ENCODE measurements around the gene FAM120A.

Gene FAM120A

DNA sequence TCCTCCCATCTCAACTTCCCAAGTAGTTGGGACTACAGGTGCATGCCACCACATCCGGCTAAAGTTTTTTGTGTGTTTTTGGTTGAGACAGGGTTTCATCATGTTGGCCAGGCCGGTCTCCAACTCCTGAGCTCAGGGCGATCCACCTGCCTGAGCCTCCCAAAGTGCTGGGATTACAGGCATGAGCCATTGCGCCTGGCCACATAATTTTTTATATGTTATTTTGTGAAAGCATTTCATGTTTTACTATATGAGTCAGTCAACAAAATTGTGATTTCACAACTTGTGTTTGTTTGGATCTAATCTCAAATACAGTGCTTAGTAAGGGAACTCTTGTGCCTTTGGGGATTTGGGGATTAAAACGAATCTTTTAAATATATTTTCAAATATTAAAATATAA, 21.9 kb downstream of the FAM120A start:
- no peak for DNase-seq (ENCODE audit: low spot score)

DNA sequence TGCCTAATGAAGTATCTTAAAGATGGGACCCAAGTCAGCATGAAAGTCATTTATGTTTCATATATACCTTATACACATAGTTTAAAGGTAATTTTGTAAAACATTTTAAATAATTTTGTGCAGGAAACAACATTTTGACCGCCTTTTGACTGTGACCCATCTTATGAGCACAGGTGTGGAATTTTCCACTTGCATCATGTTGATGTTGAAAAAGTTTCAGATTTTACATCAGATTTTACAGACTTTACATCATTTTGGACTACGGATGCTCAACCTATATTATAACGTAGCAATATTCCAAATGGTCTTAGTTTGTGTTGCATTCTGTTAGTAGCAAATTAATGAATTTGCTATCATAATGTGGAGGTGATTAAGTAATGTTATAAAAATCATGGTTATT, 23.6 kb downstream of the FAM120A start:
- DNase-seq (ENCODE audit: low spot score): no peak

DNA sequence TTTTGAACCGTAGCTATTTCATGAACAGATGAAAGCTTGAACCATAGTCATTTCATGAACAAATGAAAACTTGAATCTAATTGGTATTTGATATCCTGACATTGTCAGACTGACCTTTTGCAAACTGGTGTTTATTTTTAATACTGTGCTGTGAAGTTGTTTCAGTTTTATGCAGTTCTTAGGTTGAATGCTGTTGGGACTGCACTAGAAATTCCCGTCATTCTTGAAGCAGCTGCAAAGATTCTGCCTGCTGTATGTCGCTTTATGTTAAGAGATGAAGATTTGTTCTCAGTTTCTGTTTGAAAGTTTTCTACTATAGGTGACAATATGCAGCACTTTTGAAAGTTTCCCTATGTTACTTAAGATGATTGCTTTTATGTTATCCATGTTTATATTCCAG, 24.4 kb downstream of the FAM120A start:
- no peak for DNase-seq (ENCODE audit: low spot score)

DNA sequence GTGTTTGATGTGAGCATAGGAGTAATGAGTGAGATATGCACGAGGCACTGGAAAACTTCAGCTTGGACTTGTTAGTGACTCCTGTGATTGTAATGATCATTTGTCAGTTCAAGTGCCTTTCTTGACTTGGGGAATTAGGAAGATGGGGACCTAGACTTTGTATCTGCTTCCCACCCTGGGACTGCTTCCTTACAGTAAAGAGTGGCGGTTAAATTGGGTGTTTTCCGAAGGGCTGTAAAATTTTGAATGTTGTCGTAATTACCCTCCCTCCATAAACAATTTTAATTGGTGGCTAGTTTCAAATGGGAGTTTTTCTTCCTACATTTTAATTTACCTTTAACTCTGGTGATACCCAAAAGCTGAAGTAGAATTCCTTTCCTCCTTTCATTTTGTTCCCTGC, 25.4 kb downstream of the FAM120A start:
- DNase-seq (ENCODE audit: low spot score): no peak

DNA sequence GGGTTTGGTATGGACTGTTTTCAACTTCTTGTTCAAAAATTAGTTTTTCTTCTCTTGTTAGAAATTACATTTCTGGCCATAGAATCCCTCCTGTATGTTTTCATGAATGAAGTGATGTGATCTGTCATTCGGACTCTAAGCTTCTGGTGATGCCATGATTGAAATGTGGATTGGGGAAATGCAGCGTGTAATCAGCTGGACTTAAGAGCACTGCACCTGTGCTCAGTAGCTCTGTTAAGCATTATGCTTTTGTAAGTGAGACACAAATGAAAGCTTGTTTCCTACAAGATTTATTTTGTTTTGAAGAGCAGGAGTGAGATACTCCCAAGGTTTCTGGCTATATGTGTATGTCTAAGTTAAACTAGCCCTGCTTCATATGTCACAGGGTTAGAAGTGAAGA, 25.9 kb downstream of the FAM120A start:
- DNase-seq (ENCODE audit: low spot score): no peak

DNA sequence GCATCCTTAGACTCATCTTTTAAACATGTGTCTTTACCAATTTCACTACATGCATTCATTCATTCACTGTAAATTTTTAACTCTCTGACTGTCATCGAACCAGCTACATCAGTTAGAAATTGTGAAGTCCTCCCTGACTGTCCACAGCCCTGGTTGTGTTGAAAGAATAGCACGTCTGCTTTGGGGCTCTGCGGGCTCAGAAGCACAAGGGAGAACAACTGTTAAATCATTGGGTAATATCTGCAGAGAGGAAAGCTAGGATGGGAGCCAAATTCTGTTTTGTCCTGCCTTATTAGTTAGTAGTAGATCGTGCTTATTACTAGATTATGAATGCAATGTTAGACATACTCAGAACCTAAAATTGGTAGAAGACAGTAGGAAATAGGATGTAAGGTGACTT, 28.2 kb downstream of the FAM120A start:
- DNase-seq (ENCODE audit: low spot score): no peak

DNA sequence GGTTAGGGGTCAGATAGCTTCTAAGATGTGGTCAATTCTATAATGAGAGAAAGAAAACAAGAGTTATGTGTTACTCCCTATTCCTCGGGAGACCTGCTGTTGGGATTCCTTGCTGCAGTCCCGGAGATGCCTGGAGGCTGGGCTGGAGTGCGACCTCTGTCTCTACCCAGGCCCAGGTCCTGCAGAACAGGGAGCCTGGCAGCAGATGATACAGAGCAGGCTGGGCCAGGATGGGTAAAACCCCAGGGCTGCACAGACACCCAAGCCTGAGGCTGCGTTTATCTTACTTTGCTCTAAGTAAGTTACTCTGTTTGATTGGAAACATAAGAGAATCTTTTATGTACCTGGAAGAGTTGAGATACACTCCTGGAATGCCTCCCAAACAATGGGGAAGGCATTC, 28.8 kb downstream of the FAM120A start:
- no peak for DNase-seq (ENCODE audit: low spot score)

DNA sequence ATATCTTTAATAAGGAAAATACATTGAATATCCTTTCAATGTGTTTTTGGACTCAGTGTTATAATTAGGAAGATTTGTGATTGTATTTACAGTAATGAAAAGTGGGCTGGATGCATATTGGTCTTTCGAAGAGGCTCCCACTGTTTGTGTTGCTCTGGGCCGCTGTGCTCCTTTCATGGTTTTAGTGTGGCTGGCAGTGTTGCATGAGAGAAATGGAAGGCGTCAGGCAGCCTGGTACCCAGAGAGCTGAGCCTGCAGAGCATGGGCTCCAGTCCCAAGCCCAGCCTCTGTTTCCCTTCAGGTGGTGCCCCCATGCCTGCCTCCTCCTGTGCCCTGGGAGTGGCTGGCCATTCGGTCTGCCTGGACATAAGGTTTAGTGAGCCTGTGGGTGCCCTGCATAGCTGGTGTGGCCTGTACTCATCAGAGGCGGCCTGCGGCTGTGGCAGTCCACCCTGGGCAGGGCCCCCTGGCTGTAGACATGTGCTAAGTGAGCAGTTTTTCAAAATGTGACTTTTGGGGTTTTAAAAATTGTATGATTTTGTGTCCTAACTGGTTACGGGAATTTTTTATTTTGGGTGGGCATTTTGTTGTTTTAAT, 29.3 kb downstream of the FAM120A start:
- DNase-seq (ENCODE audit: low spot score): no peak

DNA sequence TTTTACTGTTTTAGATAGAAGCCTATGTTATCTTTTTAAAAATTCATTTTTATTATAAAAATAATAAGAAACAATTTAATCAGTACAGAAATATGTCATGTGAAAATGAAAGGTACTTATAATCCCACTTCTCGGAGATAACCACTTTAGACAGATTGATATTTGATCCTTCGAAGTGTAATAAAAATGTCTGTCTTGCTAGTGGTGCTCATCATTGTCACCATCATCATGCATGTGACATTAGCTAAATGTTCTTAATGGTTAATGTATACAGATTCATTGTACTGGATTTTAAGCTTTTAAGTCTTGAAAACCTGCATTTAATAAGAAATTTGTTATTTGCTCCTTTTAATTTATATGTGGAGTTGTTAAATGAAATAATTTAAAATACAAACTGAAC, 32.0 kb downstream of the FAM120A start:
- DNase-seq (ENCODE audit: low spot score): no peak

DNA sequence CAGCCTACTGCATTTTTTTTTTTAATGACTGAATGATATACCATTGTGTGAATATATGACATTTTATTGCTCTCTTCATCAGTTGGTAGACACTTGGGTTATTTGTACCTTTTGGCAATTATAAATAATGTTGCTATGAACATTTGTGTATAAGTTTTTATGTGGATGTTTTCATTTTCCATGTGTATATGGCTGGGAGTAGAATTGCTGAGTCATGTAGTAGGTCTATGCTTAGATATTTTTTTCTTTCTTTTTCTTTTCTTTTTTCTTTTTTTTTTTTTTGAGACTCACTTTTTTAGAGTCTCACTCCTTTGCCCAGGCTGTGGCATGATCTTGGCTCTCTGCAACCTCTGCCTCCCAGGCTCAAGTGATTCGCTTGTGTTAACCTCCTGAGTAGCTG, 34.8 kb downstream of the FAM120A start:
- DNase-seq (ENCODE audit: low spot score): no peak

DNA sequence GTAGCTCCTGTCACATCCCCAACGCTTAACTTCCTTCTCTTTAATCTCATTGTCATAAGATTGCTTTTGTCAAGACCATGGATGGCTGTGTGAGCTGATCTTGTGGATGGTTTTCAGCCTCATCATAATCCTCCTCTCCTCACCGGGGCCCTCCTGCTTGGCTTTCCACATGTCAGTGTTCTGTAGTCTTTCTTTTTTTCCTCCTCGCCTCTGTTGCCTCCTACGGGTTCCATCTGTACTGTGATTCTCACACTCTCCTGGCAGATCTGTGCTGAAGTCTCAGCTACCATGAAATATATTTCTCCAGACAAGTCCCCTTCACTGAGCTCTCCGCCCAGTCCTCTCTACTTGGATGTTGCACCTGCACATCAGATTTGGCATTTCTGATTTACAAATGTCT, 36.8 kb downstream of the FAM120A start:
- DNase-seq (ENCODE audit: low spot score): no peak

DNA sequence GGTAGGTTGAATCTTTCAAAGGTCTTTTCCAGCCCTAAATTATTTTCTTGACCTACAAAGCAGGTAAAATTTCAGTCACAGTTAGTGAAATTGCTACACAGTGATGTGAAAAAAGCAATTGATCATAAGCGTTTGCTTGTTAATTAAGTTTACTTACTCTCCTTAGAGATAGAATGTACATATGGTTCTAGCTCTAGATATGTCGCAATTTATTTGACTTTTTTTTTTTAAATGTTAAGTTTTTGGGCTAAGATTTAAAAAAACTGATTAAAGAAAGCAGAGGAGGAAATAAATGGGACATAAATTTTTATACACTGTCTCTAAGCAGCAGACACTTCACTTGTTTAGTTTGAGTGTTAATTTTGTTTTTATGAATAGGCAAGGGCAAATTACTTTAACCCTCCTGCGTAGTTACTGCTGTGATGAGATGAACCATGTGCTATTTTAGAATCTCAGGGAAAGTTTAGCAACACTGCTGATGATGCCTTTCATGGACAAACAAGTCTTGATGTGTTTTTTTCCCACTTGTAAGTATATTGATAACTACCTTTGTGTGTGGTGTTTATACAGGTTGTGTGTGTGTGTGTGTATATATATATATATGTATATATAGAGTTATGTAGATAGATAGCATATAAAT, 40.2 kb downstream of the FAM120A start:
- DNase-seq (ENCODE audit: low spot score): no peak

DNA sequence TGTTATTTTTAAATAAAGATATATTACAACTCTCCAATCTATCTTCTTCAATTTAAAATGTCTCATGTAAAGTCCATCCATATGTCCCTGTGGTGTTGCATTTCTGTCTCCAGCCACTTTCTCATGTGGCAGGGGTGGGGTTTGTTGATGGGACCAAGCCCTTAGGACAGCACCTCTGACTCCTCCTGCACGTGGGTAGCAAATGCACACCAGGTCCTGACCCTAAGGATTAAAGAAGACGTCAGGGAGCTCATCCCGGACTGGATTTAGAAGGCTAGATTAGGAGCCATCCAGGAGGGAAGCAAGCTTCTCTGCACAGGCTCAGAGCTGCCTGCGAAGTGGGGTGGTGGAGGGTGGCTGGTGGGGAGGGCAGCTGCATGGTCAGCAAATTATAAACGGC, 40.8 kb downstream of the FAM120A start:
- no peak for DNase-seq (ENCODE audit: low spot score)

DNA sequence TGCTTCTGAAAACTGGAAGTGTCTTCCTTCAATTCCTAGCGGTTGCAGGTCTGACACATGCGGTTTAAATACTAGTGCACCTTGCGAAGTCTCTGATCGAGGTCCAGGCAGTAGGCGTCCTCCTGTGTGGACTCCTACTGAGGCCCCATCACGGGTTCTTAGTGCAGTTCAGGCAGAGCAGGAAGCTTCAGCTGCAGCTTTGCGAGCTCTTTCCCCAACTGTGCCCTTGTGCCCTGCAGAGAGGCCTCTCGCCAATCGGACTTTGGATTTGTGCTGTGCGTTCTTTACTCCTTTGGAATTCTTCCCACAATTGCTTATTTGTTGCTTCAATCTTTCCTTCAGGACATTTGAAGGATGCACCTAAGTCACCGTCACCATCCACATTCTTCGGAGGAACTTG, 42.5 kb downstream of the FAM120A start:
- no peak for DNase-seq (ENCODE audit: low spot score)

DNA sequence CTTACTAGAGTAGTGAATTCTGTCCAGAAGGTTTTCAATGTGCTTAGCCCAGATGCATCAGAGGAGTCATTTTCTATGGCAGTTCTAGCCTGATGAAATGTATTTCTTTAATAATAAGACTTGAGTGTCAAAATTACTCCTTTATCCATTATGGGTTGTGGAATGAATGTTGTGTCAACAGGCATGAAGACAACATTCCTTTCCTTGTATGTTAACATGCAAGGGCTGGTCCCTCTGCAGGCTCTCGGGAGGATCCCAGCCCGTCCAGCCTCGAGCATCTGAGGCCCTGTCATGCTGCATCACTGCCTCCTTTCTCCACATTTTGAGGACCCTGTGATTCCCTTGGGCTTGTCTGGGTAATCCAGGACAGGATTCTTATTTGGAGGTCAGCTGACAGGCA, 44.8 kb downstream of the FAM120A start:
- no peak for DNase-seq (ENCODE audit: low spot score)

DNA sequence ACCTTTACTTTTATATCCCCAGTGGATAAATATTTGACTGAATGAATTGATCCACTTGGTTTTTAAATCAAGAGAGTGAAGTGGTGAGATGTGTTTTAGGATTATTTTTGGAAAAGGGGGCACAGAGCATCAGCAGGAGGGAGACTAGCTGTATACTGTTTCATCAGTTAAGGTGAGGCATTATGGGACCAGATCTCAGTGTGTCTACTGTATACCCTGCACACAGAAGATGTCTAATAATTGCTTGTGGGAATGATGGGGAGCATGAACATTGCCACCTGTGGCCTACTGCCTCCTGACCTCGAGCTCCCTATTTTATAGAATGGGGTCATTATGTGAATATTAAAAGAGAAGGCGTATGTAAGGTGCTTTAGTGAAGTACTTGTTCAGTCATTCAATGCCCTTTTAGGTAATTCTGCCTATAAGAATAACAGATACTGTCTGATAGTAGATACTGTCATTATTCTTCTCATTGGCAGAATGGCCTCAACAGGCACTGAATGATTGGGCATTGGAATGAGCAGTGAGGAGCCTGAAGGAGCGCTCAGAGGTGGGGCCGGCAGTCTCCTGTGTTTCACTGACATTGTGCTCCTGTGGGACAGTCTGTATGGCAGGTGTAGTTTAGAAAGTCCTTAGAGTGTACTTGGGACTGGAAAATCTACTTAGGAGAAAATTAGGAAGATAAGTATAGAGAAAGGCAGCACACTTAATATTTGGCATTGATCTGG, 49.2 kb downstream of the FAM120A start:
- DNase-seq (ENCODE audit: low spot score): no peak

DNA sequence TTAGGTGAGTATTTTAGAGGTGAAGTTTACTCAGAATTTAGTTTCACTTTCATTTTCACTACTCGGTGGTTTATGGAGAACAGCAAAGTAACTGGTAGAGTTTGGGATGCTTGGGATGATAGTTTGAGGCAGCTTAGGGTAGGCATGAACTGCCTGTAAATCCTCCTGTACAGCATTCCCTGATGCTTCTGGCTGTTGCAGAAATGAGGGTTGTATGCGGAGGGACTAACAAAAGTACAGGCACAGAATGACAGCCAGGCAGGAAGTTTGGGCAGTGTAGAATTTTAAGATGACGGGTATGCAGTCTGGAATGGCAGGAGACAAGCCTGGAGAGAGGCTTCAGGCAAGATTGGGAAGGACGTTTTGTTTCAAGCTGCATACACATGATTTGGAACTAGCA, 49.9 kb downstream of the FAM120A start:
- DNase-seq (ENCODE audit: low spot score): no peak

DNA sequence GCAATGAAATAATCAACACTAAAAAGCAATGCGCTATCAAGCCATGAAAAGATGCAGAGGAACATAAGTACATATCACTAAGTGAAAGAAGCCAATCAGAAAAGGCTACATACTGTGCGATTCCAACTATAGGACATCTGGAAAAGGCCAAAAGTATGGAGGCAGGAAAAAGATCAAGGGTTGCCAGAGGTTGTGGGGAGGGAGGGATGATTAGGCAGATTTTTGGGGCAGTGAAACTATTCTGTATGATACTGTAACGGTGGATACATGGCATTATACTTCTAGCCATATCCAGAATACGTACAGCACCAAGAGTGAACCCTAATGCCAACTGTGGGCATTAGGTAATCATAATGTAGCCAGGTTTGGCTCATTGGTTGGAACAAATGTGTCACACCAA, 51.9 kb downstream of the FAM120A start:
- no peak for DNase-seq (ENCODE audit: low spot score)

DNA sequence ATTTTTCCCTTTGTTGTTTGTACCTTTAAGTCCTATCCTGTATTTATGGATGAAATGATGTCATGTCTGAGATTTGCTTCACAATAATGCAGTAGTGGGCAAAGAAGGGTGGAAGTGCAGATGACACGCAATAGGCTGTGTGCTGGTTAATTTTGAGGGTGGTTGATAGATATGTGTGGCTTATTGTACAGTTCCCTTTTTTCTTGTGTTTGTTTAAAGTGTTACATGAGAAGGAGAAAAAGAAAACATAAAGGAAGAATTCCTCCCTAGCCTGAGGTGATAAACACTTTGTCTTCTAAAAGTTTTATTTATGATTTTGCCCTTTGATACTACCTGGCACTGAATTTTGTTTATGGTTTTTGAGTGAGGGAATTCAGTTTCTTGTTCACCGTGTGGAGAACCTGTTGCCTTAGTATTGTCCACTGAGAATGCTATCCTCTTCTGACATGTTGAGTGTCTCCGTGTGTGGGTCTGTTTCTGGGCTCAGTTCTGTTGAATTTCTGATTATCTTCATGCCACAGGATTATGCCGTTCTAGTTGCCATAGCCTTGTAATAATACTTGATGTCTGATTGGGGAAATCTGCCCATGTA, 54.2 kb downstream of the FAM120A start:
- DNase-seq (ENCODE audit: low spot score): no peak

DNA sequence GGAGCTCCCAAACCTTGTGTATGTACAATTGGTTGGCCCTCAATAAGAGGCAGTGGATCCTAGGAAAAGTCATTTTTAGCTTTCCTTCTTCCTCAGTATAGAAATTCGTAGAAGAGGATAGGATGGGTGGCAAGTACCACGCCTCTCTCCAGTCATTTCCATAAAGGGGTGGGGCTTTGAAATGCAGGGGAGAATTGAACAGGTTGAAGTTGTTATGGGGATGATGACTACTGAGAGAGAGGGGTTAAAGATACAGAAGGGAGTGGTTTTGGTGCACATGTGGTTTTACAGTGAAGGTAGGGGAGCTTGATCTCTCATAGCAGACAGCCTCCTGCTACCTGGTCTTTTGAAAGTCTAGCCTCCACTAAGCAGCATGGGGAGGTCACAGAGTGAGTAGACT, 56.3 kb downstream of the FAM120A start:
- no peak for DNase-seq (ENCODE audit: low spot score)

DNA sequence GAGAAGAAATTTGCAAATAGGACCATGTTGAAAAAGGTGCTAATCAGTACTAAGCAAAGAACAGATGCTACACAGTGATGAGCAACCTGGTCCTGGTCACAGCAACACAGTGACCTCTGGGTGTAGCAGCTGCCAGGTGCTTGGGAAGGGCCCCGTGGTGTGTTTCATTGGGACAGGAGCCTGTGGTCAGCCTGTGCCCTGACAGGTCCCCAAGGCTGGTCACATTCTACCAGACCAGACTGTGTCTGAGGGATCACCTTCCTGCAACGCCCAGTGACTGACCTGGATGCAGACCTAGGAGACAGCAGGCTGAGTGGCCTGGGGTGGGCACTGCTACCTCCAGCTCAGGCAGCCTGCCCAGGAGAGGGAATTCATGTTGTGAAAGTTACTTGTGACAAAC, 56.7 kb downstream of the FAM120A start:
- no peak for DNase-seq (ENCODE audit: low spot score)

DNA sequence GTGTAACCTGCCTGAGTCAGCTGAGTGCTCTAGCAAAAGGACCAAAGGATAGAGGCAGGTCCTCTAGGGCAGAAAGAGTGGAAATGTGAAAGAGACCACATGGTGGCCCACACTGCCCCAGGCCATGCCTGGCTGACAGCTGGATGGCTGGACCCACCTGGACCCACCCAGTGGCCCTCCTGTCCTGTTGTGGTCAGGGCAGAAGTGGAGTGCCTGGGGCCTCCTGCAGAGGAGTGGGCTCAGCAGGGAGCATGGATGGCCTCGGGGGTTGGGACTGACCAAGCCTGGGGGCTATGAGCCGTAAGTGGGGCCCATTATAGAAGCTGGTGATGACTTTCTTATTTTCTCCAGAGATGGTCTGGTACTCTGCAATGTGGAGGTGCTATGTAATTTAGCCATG, 57.6 kb downstream of the FAM120A start:
- no peak for DNase-seq (ENCODE audit: low spot score)

DNA sequence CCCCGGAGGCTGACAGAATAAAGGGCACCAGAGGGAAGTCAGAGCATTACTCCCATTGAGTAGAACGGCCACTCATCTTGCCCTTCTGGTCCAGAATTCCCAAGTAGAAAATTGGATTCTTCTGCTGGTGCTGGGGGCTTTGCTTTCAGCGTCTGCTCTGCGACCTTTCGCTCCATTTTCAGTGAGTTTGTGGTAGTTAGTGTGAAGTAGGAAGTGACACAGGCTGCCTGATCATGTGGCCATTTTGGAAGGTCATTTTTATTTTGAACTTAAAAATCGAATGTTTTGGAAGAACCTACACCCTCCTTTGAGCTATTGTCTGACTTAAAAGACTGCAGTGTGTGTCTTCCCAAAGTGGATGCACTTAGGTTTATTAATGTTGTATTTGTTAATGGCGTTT, 58.6 kb downstream of the FAM120A start:
- DNase-seq (ENCODE audit: low spot score): no peak
